GM12892 (cell line): ENCODE results near the gene WARS2.

ENCODE experiments used
- POLR2A ChIP-seq: IDR thresholded peaks from 2 replicates; pipeline ENCODE4 v1.6.1; 2011; ENCODE audit warnings: low read depth, low read length, control low read depth
- POLR2AphosphoS5 ChIP-seq: IDR thresholded peaks from 2 replicates; pipeline ENCODE4 v1.6.1; 2011; ENCODE audit warnings: low read depth, low read length, control low read depth
- TAF1 ChIP-seq: IDR thresholded peaks from 2 replicates; pipeline ENCODE4 v1.6.1; 2011; ENCODE audit warnings: low read depth, mild to moderate bottlenecking, control low read depth, low read length, borderline replicate concordance

DNA sequence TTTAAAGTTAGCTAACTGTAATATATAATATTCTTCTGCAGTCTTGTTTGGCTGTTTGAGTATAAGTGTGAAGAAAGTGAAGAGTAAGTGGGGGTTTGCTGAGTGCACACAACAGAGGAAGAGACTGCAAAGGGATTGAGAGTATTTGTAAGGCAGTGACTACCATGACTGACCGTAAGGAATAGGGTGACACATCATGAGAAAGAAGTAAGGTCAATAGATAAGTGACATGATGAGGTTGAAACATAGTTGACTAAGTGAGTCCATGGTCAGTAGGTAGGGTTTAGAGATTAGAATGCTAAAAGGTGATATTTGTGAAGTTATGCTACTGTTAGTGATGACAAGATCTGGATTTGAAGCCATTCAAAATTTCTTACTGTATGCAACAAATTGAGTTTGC, 27.7 kb downstream of the WARS2 start:
- no peak for TF ChIP-seq POLR2AphosphoS5
- no peak for TF ChIP-seq POLR2A
- TF ChIP-seq TAF1 = no peak
